Epithelial cell of proximal tubule (primary cell): ENCODE results near the gene ZNF654. TPM values are rescaled to one million over a fixed set of nuclear protein-coding genes. Genes with fewer than 3 reads are reported as not detected.

Source experiments
- DNase-seq: peaks from one replicate; pipeline ENCODE4 v3.0.0-alpha.2; 2011; ENCODE audit warnings: low read depth
- H3K4me3 ChIP-seq: 2 replicates; pipeline ENCODE4 v1.5.1; 2011; ENCODE audit warnings: low read depth, mild to moderate bottlenecking, low read length
- CTCF ChIP-seq: conservative IDR thresholded peaks from 2 replicates; pipeline ENCODE4 v1.5.1; 2012; ENCODE audit warnings: low read depth, mild to moderate bottlenecking, low read length
- total RNA-seq: library from RNA; depleted of rRNA; stranded (reverse); fragments of >200 nt; gene quantifications from 2 replicates; pipeline ENCODE4 v1.2.3, GENCODE V29; 2015

The ZNF654 gene
- total RNA-seq, 1 donor from 2014 or later: 4.6 TPM

DNA sequence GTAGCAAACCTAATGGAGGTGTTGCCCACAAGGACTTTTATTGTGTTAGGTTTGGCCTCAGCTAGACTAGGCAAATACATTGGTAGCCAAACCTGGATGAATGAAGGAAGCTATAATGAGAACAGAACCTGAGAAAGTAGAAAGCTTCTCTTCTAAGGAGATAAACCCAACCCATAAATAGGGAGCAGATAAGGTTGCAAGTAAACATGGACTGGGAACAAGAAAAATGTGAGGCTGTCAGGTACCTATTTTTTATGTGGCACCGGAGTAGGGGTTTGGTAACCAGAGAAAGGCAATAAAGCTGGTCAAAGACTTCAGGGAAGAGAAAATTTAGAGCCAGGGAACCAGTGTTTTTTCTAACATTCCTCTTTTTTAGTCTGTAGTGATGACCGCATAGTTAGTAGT, 25.0 kb downstream of the ZNF654 start:
- DNase-seq: no peak
- no peak overlapping the region for H3K4me3 ChIP-seq
- TF ChIP-seq CTCF: no peak

DNA sequence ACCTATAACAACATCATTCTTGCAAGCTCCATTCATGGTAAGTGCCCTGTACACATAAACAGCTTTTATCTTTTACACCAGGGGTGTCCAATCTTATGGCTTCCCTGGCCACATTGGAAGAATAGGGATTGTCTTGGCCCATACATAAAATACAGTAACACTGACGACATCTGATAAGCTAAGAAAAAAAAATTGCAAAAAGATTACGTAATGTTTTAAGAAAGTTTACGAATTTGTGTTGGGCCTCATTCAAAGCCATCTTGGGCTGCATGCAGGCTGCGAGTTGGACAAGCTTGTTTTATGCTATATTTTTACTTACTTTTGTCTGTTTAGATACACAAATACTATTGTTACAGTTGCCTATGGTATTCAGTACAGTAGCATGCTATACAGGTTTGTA, 31.6 kb downstream of the ZNF654 start:
- no peak for DNase-seq
- H3K4me3 ChIP-seq: no peak overlapping the region
- no peak for TF ChIP-seq CTCF

GRCh38 chr3:88092270-88092669, 33.2 kb downstream of the ZNF654 start:
- no peak for TF ChIP-seq CTCF
- no peak overlapping the region for H3K4me3 ChIP-seq
- DNase-seq: no peak

- H3K4me3 ChIP-seq: no peak overlapping the region
- TF ChIP-seq CTCF: no peak
- DNase-seq: no peak
Measured at GRCh38 chr3:88093266-88093665, 34.2 kb downstream of the ZNF654 start.

DNA sequence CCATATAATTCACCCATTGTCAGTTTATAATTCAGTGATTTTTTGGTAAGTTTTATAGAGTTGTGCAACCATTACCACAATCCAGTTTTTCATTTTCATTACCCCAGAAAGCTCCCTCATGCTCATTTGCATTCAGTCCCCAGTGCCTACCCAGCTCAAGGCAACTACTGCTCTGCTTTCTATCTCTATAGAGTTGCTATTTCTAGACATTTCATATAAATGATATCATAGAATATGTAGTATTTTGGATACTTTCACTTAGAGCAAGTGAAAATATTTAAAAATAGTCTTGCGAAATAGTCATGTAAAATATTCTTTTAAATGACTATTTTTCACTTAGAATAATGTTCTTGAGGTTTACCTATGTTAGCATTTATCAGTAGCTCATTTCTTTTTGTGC, 42.1 kb downstream of the ZNF654 start:
- TF ChIP-seq CTCF: no peak
- H3K4me3 ChIP-seq: no peak overlapping the region
- DNase-seq: no peak

GRCh38 chr3:88105325-88105724, 46.3 kb downstream of the ZNF654 start:
- no peak overlapping the region for H3K4me3 ChIP-seq
- no peak for TF ChIP-seq CTCF
- no peak for DNase-seq

- DNase-seq: no peak
- H3K4me3 ChIP-seq: no peak overlapping the region
- TF ChIP-seq CTCF: no peak
Measured at GRCh38 chr3:88112289-88112688, 53.2 kb downstream of the ZNF654 start.
